K562 (cell line): ENCODE measurements around the gene DHDH. TPM values are rescaled to one million over a fixed set of nuclear protein-coding genes. Genes with fewer than 3 reads are reported as not detected.

ENCODE experiments used
- ATAC-seq: fragments of 200-7000 bp; cut with Tn5 transposase; 3 replicates; pipeline ENCODE4 v1.9.1; 2020; ENCODE audit warnings: moderate library complexity
- BruUV-seq: library from RNA; stranded (reverse); fragments of 400-500 nt; replicated peaks from 2 replicates; lab custom pipeline; 2021; lab: Mats Ljungman, UMichigan
- CTCF ChIA-PET: fragments of 300-600 bp; formaldehyde crosslinking; extraction: SDS; loops from one replicate; lab custom pipeline; 2021; ENCODE audit warnings: low intra/inter-chr PET ratio; lab: Yijun Ruan, JAX
- POLR2A ChIA-PET: fragments of 300-600, 350-650 bp; sonication (Branson Sonifier 250); formaldehyde crosslinking; extraction: SDS; loops from one replicate; lab custom pipeline; 2021; ENCODE audit warnings: antibody characterized with exemption, inconsistent platforms; lab: Yijun Ruan, JAX
- DNase-seq, 4 experiments: peaks; one replicate each; pipeline versions ENCODE4 v3.0.0 to v3.0.0-alpha.2; 2011 to 2018; ENCODE audit warnings: low spot score in 3 of 4, mixed read lengths in 3 of 4; ENCODE audit errors: extremely low read depth in 1 of 4
- FAIRE-seq: peaks from 2 replicates; lab custom pipeline; 2011; peaks lifted over from hg19 to GRCh38; lab: Jason Lieb, UNC
- H2AFZ ChIP-seq: 2 replicates; pipeline ENCODE4 v1.6.0; 2011; ENCODE audit warnings: low read depth, low read length, control low read depth, inconsistent platforms
- H3K27ac ChIP-seq: fragments of 200-600 bp; 3 replicates; pipeline ENCODE4 v1.8.0; 2011; ENCODE audit warnings: low read depth, mild to moderate bottlenecking, control low read depth, inconsistent platforms, low read length, moderate library complexity, mixed read lengths; ENCODE audit errors: extremely low read depth
- H3K27me3 ChIP-seq, 2 experiments: fragments of 300-600 bp in 1 of 2; 2 replicates in 1 of 2; 3 replicates in 1 of 2; pipeline versions ENCODE4 v1.6.0 to v1.8.0; 2011; ENCODE audit warnings: inconsistent platforms in 2 of 2, low read length in 2 of 2, mild to moderate bottlenecking in 1 of 2, mixed read lengths in 1 of 2, moderate library complexity in 1 of 2; ENCODE audit not compliant: control insufficient read depth in 2 of 2, insufficient read depth in 2 of 2
- H3K36me3 ChIP-seq: fragments of 300-600 bp; 3 replicates; pipeline ENCODE4 v1.8.0; 2011; ENCODE audit warnings: mild to moderate bottlenecking, low read length, inconsistent platforms; ENCODE audit not compliant: control insufficient read depth, insufficient read depth
- H3K4me1 ChIP-seq, 2 experiments: fragments of 200-600 bp in 1 of 2; replicated peaks in 1 of 2; 2 replicates in 1 of 2; 3 replicates in 1 of 2; pipeline versions ENCODE4 v1.5.1 to v1.8.0; 2011; ENCODE audit warnings: inconsistent platforms in 2 of 2, low read length in 2 of 2, mild to moderate bottlenecking in 1 of 2, mixed read lengths in 1 of 2, moderate library complexity in 1 of 2; ENCODE audit not compliant: control insufficient read depth in 2 of 2, insufficient read depth in 2 of 2
- H3K4me2 ChIP-seq: 2 replicates; pipeline ENCODE4 v1.6.1; 2011; ENCODE audit warnings: low read length, control low read depth, inconsistent platforms, mixed read lengths; ENCODE audit not compliant: insufficient read depth
- H3K4me3 ChIP-seq: fragments of 200-600 bp; sonication (generic), shearing (Covaris generic); 2 replicates; pipeline ENCODE4 v1.5.1; 2016; ENCODE audit warnings: control low read depth, inconsistent platforms
- H3K79me2 ChIP-seq: fragments of 200-600 bp; 3 replicates; pipeline ENCODE4 v1.8.0; 2011; ENCODE audit warnings: low read length, inconsistent platforms; ENCODE audit not compliant: control insufficient read depth, insufficient read depth
- H3K9ac ChIP-seq, 2 experiments: 2 replicates each; pipeline versions ENCODE4 v1.6.0 to v1.6.1; 2011; ENCODE audit warnings: low read depth in 2 of 2, low read length in 2 of 2, control low read depth in 1 of 2, inconsistent platforms in 1 of 2, mild to moderate bottlenecking in 1 of 2, mixed read lengths in 1 of 2; ENCODE audit not compliant: insufficient read depth in 1 of 2
- H3K9me1 ChIP-seq: one replicate; pipeline ENCODE4 v1.6.0; 2011; ENCODE audit warnings: inconsistent platforms, mild to moderate bottlenecking, low read length, moderate library complexity; ENCODE audit not compliant: control insufficient read depth, insufficient read depth
- H3K9me3 ChIP-seq: replicated peaks from 2 replicates; pipeline ENCODE4 v1.5.1; 2011; ENCODE audit warnings: low read depth, low read length, inconsistent platforms; ENCODE audit not compliant: control insufficient read depth, insufficient read depth
- H4K20me1 ChIP-seq: replicated peaks from 2 replicates; pipeline ENCODE4 v1.6.1; 2011; ENCODE audit warnings: low read length, inconsistent platforms, mixed read lengths; ENCODE audit not compliant: control insufficient read depth, insufficient read depth
- AFF1 ChIP-seq, 2 experiments: fragments of 450-650 bp; IDR thresholded peaks; 2 replicates each; pipeline ENCODE4 v1.6.1; 2018; ENCODE audit warnings: mild to moderate bottlenecking in 2 of 2, low read depth in 1 of 2; ENCODE audit not compliant: partially characterized antibody in 2 of 2
- BCOR ChIP-seq: fragments of 450-650 bp; IDR thresholded peaks from 2 replicates; pipeline ENCODE4 v1.6.1; 2016
- CTBP1 ChIP-seq: fragments of 450-650 bp; IDR thresholded peaks from 2 replicates; pipeline ENCODE4 v1.6.1; 2016; ENCODE audit warnings: borderline replicate concordance
- ILF3 ChIP-seq: fragments of 450-650 bp; IDR thresholded peaks from 2 replicates; pipeline ENCODE4 v1.6.1; 2018; ENCODE audit warnings: antibody characterized with exemption, mild to moderate bottlenecking, moderate library complexity, borderline replicate concordance
- LEF1 ChIP-seq: fragments of 450-650 bp; IDR thresholded peaks from 2 replicates; pipeline ENCODE4 v1.6.1; 2016; ENCODE audit warnings: mild to moderate bottlenecking
- POLR2B ChIP-seq: fragments of 450-650 bp; IDR thresholded peaks from 2 replicates; pipeline ENCODE4 v1.6.1; 2018; ENCODE audit warnings: low read depth; ENCODE audit not compliant: partially characterized antibody
- RBM39 ChIP-seq: fragments of 200-400 bp; formaldehyde crosslinking; optimal IDR thresholded peaks from 2 replicates; pipeline ENCODE3; 2018; ENCODE audit warnings: low read depth, low read length
- SP2 ChIP-seq: IDR thresholded peaks from 2 replicates; pipeline ENCODE4 v1.6.1; 2011; ENCODE audit warnings: mild to moderate bottlenecking, low read depth, low read length, moderate library complexity; ENCODE audit not compliant: poor library complexity, severe bottlenecking; ENCODE audit errors: extremely low read depth
- SRF ChIP-seq, 2 experiments: fragments of 250-450, 450-650 bp in 1 of 2; sonication (Bioruptor Pico) in 1 of 2; sonication (generic) in 1 of 2; formaldehyde crosslinking; IDR thresholded peaks; 2 replicates each; pipeline versions ENCODE4 v1.5.0 to v1.5.1; 2020 to 2022; ENCODE audit warnings: mild to moderate bottlenecking in 1 of 2, missing genetic modification reagents in 1 of 2
- ZNF197 ChIP-seq: fragments of 200-800 bp; sonication (Bioruptor generic); IDR thresholded peaks from 2 replicates; pipeline ENCODE4 v1.6.1; 2016; ENCODE audit warnings: low read depth, missing genetic modification characterization, missing compliant biosample characterization
- ZNF217 ChIP-seq: sonication (generic); formaldehyde crosslinking; IDR thresholded peaks from 2 replicates; pipeline ENCODE4 v1.8.0; 2022; ENCODE audit warnings: mild to moderate bottlenecking, missing genetic modification reagents
- WGBS: fragments of 100-300 bp; shearing (Covaris generic); methylation state at CpG from one replicate; pipeline ENCODE4 v1.1.6; 2016; ENCODE audit warnings: low coverage, mixed read lengths; ENCODE audit not compliant: insufficient coverage; ENCODE audit errors: missing lambda C conversion rate; 5-methylcytosine and 5-hydroxymethylcytosine counted together
- in situ Hi-C: fragments of 300-500 bp; cut with MboI; formaldehyde crosslinking; loops from 4 replicates; pipeline ENCODE4 v1.15.0; 2018; ENCODE audit warnings: inconsistent platforms, mixed read lengths
- intact Hi-C: fragments of 100-400 bp; cut with micrococcal nuclease; formaldehyde crosslinking; loops from 2 replicates; pipeline ENCODE4 v1.14.2; 2022
- polyA plus RNA-seq, 8 experiments: library from polyadenylated mRNA; depleted of rRNA in 4 of 8; stranded (reverse) in 5 of 8; unstranded in 3 of 8; fragments of >200 nt; fragmentation: Nextera tagmentation in 2 of 8; fragmentation: Illumina TruSeq in 1 of 8; extraction: Ambion mirVana in 2 of 8; extraction: Trizol in 1 of 8; gene quantifications; 2 replicates each; pipeline versions ENCODE4 v1.2.1 to v1.2.3, GENCODE V29; 2011 to 2014; ENCODE audit warnings: inconsistent platforms in 1 of 8, missing spikeins in 1 of 8
- total RNA-seq, 7 experiments: library from RNA; depleted of rRNA in 6 of 7; stranded (reverse); fragments of >200 nt in 6 of 7; fragmentation: Illumina TruSeq in 2 of 7; extraction: Trizol in 2 of 7; gene quantifications; 2 replicates each; pipeline versions ENCODE4 v1.2.1 to v1.2.3, GENCODE V29; 2011 to 2021; ENCODE audit warnings: low replicate concordance in 1 of 7
- TF ChIP-seq, protein P1 (sequence below): fragments of 450-650 bp; formaldehyde crosslinking; IDR thresholded peaks from 2 replicates; pipeline ENCODE4 v1.4.0; 2022; ENCODE audit warnings: missing genetic modification characterization

The DHDH gene
- total and polyA plus RNA-seq, 9 of the 15 experiments (the other 6 are each of a cell fraction or from before 2014, with no cell fraction given), result 0.37 to 1.9 (median 0.87) TPM

DNA sequence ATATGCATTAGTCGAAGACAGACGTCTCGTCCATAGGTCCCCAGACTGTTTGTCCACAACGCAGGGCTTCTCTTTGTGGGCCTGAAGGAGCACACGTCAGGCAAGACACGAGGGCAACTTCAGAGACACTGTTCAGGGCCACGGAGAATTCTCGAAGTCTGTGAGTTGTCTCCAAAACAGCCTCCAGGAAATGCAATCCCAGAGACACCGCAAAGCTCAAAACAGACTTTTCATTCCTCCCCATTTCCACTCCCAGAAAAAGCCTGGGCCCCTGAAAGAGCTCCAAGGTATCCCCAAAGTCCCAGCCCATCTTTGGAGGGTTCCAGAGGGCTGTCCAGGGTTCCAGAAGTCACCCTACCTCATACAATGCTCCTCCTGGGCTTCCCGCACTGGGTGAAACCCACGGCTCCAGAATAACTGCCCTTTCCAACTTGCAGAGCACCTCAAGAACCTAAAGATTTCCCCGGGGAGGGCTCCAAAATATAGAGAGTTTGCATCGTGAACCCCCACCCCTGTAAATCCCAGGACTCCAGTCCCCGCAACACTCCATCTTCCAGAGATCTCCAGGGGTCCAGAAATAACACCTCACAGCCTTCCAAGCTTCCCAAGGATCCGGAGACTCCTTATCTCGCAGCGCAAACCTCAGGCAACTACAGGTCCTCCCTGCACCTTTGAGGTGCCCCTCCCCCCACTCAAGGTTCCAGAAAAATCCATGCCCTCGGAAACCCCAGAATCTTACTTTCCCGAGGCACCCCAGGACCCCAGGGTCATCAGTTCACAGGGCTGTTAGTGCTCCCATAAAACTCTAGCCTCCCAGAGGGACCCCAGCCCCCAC is 30.9 kb downstream of the DHDH start (continued):
- TF ChIP-seq SP2 (no peak), LEF1 (no peak), POLR2B (no peak), SRF (CRISPR knock-in tag; IDR thresholded peaks at IDR 0.05) (no peak), RBM39 (no peak)
- TF ChIP-seq, all 486 proteins: peak for 55

GRCh38 chr19:48965040-48965805 is 31.7 kb downstream of the DHDH start, which contains the start of gene FTL:
Gene FTL, plus strand, starts transcription at chr19:48965309. Its CDS starts 199 bp downstream, at chr19:48965508.
- H4K20me1 ChIP-seq, result peaks cover 18% of the 10 kb centered on the region
- intact Hi-C loops, result loop anchor here (5.0 kb wide), 1 partner anchor 33 kb away; the partner anchor contains the start of gene DHDH
- ATAC-seq (peak; percentile 72), DNase-seq (peak; percentile 89 to 99 (median 94)), FAIRE-seq (peak; percentile 89)
- ChIA-PET POLR2A (interaction anchor here (0.6 to 14.5 kb wide), 29 partner anchors 11 to 669 kb away, joined by 3 to 439 read pairs (median 4); partner anchors contain the start of genes BAX, BCAT2, GYS1 and NTF4), CTCF (interaction anchor here (1.0 kb wide), 1 partner anchor 92 kb away, joined by 3 read pairs; no protein-coding TSS in a partner anchor)
- H2AFZ ChIP-seq, result 0 out of 2 replicates have a peak within 1 kb of the TSS, but pooled peaks have one; percentile 4
- H3K9ac ChIP-seq, result peak within 1 kb of the TSS; percentile 93 to 95
- in situ Hi-C loops, result loop anchor here (10.0 kb wide), 1 partner anchor 90 kb away; the partner anchor contains the start of gene PPP1R15A
- no peaks in the 10 kb centered on the region for H3K9me1 ChIP-seq
- H3K4me3 ChIP-seq, result peak within 1 kb of the TSS; percentile 70
- H3K36me3 ChIP-seq, result peaks cover 50% of the 10 kb centered on the region
- under 1% methylated on average over 52 of the region's 52 CpGs for WGBS
- BruUV-seq, result no TSS peak
- H3K9me3 ChIP-seq, result no peaks in the 10 kb centered on the region
- peak within 1 kb of the TSS; percentile 99 for H3K4me2 ChIP-seq
- H3K4me1 ChIP-seq, result peaks cover 38 to 66% of the 10 kb centered on the region in 2 experiments
- no peaks in the 10 kb centered on the region for H3K27me3 ChIP-seq
- H3K27ac ChIP-seq, result peak within 1 kb of the TSS; percentile 99
- peaks cover 56% of the 10 kb centered on the region for H3K79me2 ChIP-seq
- TF ChIP-seq, protein P1, sequence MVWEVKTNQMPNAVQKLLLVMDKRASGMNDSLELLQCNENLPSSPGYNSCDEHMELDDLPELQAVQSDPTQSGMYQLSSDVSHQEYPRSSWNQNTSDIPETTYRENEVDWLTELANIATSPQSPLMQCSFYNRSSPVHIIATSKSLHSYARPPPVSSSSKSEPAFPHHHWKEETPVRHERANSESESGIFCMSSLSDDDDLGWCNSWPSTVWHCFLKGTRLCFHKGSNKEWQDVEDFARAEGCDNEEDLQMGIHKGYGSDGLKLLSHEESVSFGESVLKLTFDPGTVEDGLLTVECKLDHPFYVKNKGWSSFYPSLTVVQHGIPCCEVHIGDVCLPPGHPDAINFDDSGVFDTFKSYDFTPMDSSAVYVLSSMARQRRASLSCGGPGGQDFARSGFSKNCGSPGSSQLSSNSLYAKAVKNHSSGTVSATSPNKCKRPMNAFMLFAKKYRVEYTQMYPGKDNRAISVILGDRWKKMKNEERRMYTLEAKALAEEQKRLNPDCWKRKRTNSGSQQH (CRISPR knock-in tag), result 0 out of 2 replicates have a peak, but pooled peaks have one; percentile 78
- TF ChIP-seq ZNF217 (CRISPR knock-in tag) (no peak), AFF1 (IDR thresholded peaks at IDR 0.05; ENCODE audit: low read depth in 1 of 2, partially characterized antibody in 2 of 2) (peak in 1 of 2 experiments; percentile 93), ILF3 (peak; percentile 75; the same call in 1 of the 2 replicates), CTBP1 (peak; percentile 46; the same call in 1 of the 2 replicates), BCOR (peak; percentile 42), ZNF197 (CRISPR knock-in tag) (peak; percentile 54; the same call in 1 of the 2 replicates)
